ENCODE measurements around the gene APBA2.

APBA2 gene

GRCh38 chr15:29087521-29088285 is 201.9 kb downstream of the APBA2 start:
- in situ Hi-C loops (cut with HindIII; ENCODE audit: low sequenced_read_pairs) = no loop called here
- DNase-seq (ENCODE audit: low read depth) = no peak
- TF ChIP-seq CTCF (IDR thresholded peaks at IDR 0.05; ENCODE audit: low read depth, low read length, missing control alignments) = no peak
- no peak overlapping the region for H3K4me3 ChIP-seq (ENCODE audit: low read depth, low read length)

GRCh38 chr15:29088666-29089065 is 202.9 kb downstream of the APBA2 start:
- no peak overlapping the region for H3K4me3 ChIP-seq (ENCODE audit: low read depth, low read length)
- DNase-seq (ENCODE audit: low read depth) = no peak
- no peak for TF ChIP-seq CTCF (IDR thresholded peaks at IDR 0.05; ENCODE audit: low read depth, low read length, missing control alignments)
- in situ Hi-C loops (cut with HindIII; ENCODE audit: low sequenced_read_pairs) = no loop called here

GRCh38 chr15:29089731-29090616 is 204.2 kb downstream of the APBA2 start:
- in situ Hi-C loops (cut with HindIII; ENCODE audit: low sequenced_read_pairs) = no loop called here
- TF ChIP-seq CTCF (IDR thresholded peaks at IDR 0.05; ENCODE audit: low read depth, low read length, missing control alignments) = peak; percentile 44
- DNase-seq (ENCODE audit: low read depth) = peak; percentile 41
- H3K4me3 ChIP-seq (ENCODE audit: low read depth, low read length) = no peak overlapping the region

GRCh38 chr15:29090617-29091466 is 205.1 kb downstream of the APBA2 start:
- DNase-seq (ENCODE audit: low read depth) = no peak
- in situ Hi-C loops (cut with HindIII; ENCODE audit: low sequenced_read_pairs) = no loop called here
- no peak overlapping the region for H3K4me3 ChIP-seq (ENCODE audit: low read depth, low read length)
- peak; percentile 86 for TF ChIP-seq CTCF (IDR thresholded peaks at IDR 0.05; ENCODE audit: low read depth, low read length, missing control alignments)

GRCh38 chr15:29091666-29092065 is 205.9 kb downstream of the APBA2 start:
- H3K4me3 ChIP-seq (ENCODE audit: low read depth, low read length) = no peak overlapping the region
- TF ChIP-seq CTCF (IDR thresholded peaks at IDR 0.05; ENCODE audit: low read depth, low read length, missing control alignments) = no peak
- no peak for DNase-seq (ENCODE audit: low read depth)
- in situ Hi-C loops (cut with HindIII; ENCODE audit: low sequenced_read_pairs) = no loop called here
